Cardiac fibroblast (primary cell): ENCODE data around the gene COL19A1.

ENCODE experiments used
- DNase-seq, 2 donors: peaks; one replicate each; pipeline versions ENCODE4 v3.0.0 to v3.0.0-alpha.2; 2010; ENCODE audit warnings: low read depth in 2 of 2
- H3K4me3 ChIP-seq, 2 donors: replicated peaks in 1 of 2; 1 replicate in 1 of 2; 2 replicates in 1 of 2; pipeline ENCODE4 v1.5.1; 2011; ENCODE audit warnings: low read depth in 2 of 2, low read length in 2 of 2, mild to moderate bottlenecking in 2 of 2, moderate library complexity in 1 of 2
- CTCF ChIP-seq: IDR thresholded peaks from one replicate; pipeline ENCODE4 v1.5.1; 2011; ENCODE audit warnings: low read depth, mild to moderate bottlenecking, low read length, inconsistent platforms

Gene COL19A1

GRCh38 chr6:70198785-70199184 is 332.4 kb downstream of the COL19A1 start:
- no peak overlapping the region for H3K4me3 ChIP-seq
- TF ChIP-seq CTCF: no peak
- DNase-seq: no peak

GRCh38 chr6:70208235-70208790 is 342.0 kb downstream of the COL19A1 start:
- no peak for DNase-seq
- H3K4me3 ChIP-seq: no peak overlapping the region
- TF ChIP-seq CTCF: no peak

GRCh38 chr6:70210462-70210861 is 344.1 kb downstream of the COL19A1 start:
- peak; percentile 21 for TF ChIP-seq CTCF
- no peak overlapping the region for H3K4me3 ChIP-seq
- DNase-seq: peak in 1 of 2 donors; percentile 28

- no peak for TF ChIP-seq CTCF
- no peak overlapping the region for H3K4me3 ChIP-seq
- DNase-seq: no peak
These were observed 349.2 kb downstream of the COL19A1 start for GRCh38 chr6:70215460-70216108.

- TF ChIP-seq CTCF: no peak
- DNase-seq: no peak
These were observed 350.4 kb downstream of the COL19A1 start for GRCh38 chr6:70216767-70217166.

GRCh38 chr6:70219943-70220613 is 353.7 kb downstream of the COL19A1 start:
- DNase-seq: no peak
- TF ChIP-seq CTCF: no peak
- H3K4me3 ChIP-seq: no peak overlapping the region

More at GRCh38 chr6:70216767-70217166, 350.4 kb downstream of the COL19A1 start:
- H3K4me3 ChIP-seq: no peak overlapping the region
